Heart left ventricle (tissue), 16 donors: ENCODE measurements around the gene C7orf57. TPM values are rescaled to one million over a fixed set of nuclear protein-coding genes. Genes with fewer than 3 reads are reported as not detected.

Experiments used
- ATAC-seq, 4 donors: fragments of 200-7000 bp; cut with Tn5 transposase; one replicate each; pipeline ENCODE4 v1.9.1; 2020 to 2022; ENCODE audit warnings: moderate library complexity in 4 of 4, mild to moderate bottlenecking in 3 of 4, moderate number of reproducible peaks in 1 of 4
- DNase-seq, 5 donors: peaks; one replicate each; pipeline ENCODE4 v3.0.0-alpha.2; 2020
- H3K27ac ChIP-seq, 12 donors: fragments of 200-600 bp; sonication (generic) in 4 of 12; one replicate each; pipeline versions ENCODE4 v1.5.0 to v1.8.0; 2016 to 2022; ENCODE audit warnings: mild to moderate bottlenecking in 2 of 12
- H3K27me3 ChIP-seq, 9 donors: fragments of 200-600 bp; sonication (generic) in 2 of 9; one replicate each; pipeline versions ENCODE4 v1.5.1 to v1.8.0; 2016 to 2022; ENCODE audit warnings: mild to moderate bottlenecking in 3 of 9
- H3K36me3 ChIP-seq, 9 donors: fragments of 200-600 bp; sonication (generic) in 2 of 9; one replicate each; pipeline versions ENCODE4 v1.5.0 to v1.8.0; 2018 to 2022; ENCODE audit warnings: mild to moderate bottlenecking in 2 of 9
- H3K4me1 ChIP-seq, 12 donors: fragments of 200-600 bp; sonication (generic) in 4 of 12; one replicate each; pipeline versions ENCODE4 v1.5.0 to v1.8.0; 2016 to 2022; ENCODE audit warnings: mild to moderate bottlenecking in 3 of 12
- H3K4me3 ChIP-seq, 12 donors: fragments of 200-600 bp; sonication (generic) in 4 of 12; one replicate each; pipeline versions ENCODE4 v1.5.0 to v1.8.0; 2017 to 2022; ENCODE audit warnings: mild to moderate bottlenecking in 9 of 12, moderate library complexity in 4 of 12
- H3K9me3 ChIP-seq, 12 donors: fragments of 200-600 bp; sonication (generic) in 4 of 12; one replicate each; pipeline versions ENCODE4 v1.5.0 to v1.8.0; 2016 to 2022; ENCODE audit warnings: mild to moderate bottlenecking in 1 of 12
- POLR2A ChIP-seq, 2 donors: fragments of 450-650 bp; IDR thresholded peaks; one replicate each; pipeline ENCODE4 v1.6.1; 2017; ENCODE audit warnings: antibody characterized with exemption in 2 of 2, mild to moderate bottlenecking in 2 of 2, moderate library complexity in 2 of 2
- WGBS, 4 donors: extraction: QIAGEN DNeasy Blood & Tissue Kit in 2 of 4; methylation state at CpG; one replicate each; pipeline versions ENCODE4 v1.1.5 to v1.1.7; 2013 to 2018; 5-methylcytosine and 5-hydroxymethylcytosine counted together
- intact Hi-C, 10 donors: fragments of 100-400 bp; cut with DNase I; formaldehyde crosslinking; loops; one replicate each; pipeline versions ENCODE4 v1.11.1 to v1.14.2; 2022
- polyA plus RNA-seq, 2 donors: library from polyadenylated mRNA; stranded (reverse); fragments of 200-250 nt; gene quantifications; one replicate each; pipeline ENCODE4 v1.2.3, GENCODE V29; 2013
- total RNA-seq, 9 donors: library from RNA; depleted of rRNA in 2 of 9; stranded (reverse); fragments of >200 nt in 2 of 9; fragmentation: NEBNext Ultra II Directional in 3 of 9; extraction: Animal tissue kit (Norgen Biotek cat#: 25700) in 3 of 9; gene quantifications; one replicate each; pipeline versions ENCODE4 v1.1.0 to v1.2.4, GENCODE V29; 2016 to 2023
- TF ChIP-seq, protein P1 (sequence below), 12 donors: fragments of 200-600 bp; sonication (generic) in 4 of 12; IDR thresholded peaks; one replicate each; pipeline versions ENCODE4 v1.5.0 to v1.8.0; 2018 to 2022; ENCODE audit warnings: antibody characterized with exemption in 12 of 12, mild to moderate bottlenecking in 5 of 12
- donor health status: ischemic (EF 13 %, LVEDD 7.1; RV severe dilation, severe dysfunction).
- donor health status: healthy with polysubstance abuse.
- donor health status: DM: no; HTN: yes; CAD: no.
- donor health status: DM: no; HTN: no; CAD: no.
- donor health status: ischemic (EF 25% LVEDD 6.9; RV normal size, moderate dysfunction).
- donor health status: ischemic (EF 25% LVEDD 5.7; RV mildly dilated, moderate dysfunction).
- donor health status: healthy.
- donor health status: DM: yes; HTN: yes; CAD: no.
- donor health status: ischemic (EF 35%, LVEDD 5.7; RV mildly dilated, moderate dysfunction).
- donor health status: nonischemic (EF 11% LVEDD 7.7; RV severe dilation, severe dysfunction).
- donor health status: DM: yes; HTN: yes; CAD: no.
- donor health status: PGD.
- donor health status: ischemic (EF 29% LVEDD 5.4; RV normal size, mild dysfunction).
- donor health status: nonischemic (EF 23%, LVEDD 6.1; RV moderate dilation, normal function).

C7orf57 gene
- total and polyA plus RNA-seq, 11 donors: 0.03 to 0.27 TPM; not detected in 9

DNA sequence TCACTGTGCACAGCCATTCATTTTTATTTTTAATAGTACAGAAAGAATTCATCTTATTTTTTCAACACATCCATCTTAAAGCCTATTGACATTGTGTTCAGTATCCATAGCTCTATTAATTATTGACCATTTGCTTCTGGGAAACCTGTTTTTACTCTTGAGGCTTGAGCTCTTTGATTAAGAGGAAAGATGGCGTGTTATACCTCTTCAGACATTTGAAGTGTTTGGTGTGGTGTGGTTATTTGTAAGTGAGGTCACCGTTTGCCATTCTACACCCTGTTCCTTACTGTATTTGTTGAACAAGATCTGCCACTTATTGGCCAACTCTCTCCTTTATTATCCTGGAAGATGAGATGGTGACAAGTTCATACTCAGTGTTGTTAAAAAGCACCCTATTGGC is 18.4 kb downstream of the C7orf57 start:
- intact Hi-C loops: no loop called here
- H3K27me3 ChIP-seq: no peaks in the 10 kb centered on the region
- no peak for ATAC-seq
- H3K4me1 ChIP-seq: peaks cover 0 to under 1% (median 0%) of the 10 kb centered on the region in 12 donors
- H3K9me3 ChIP-seq: peaks cover 0 to 17% (median 0%) of the 10 kb centered on the region in 12 donors
- no peaks in the 10 kb centered on the region for H3K36me3 ChIP-seq
- DNase-seq: no peak
- no peak overlapping the region for H3K4me3 ChIP-seq
- H3K27ac ChIP-seq: no peak overlapping the region
- TF ChIP-seq POLR2A (IDR thresholded peaks at IDR 0.05): no peak
- TF ChIP-seq, protein P1, sequence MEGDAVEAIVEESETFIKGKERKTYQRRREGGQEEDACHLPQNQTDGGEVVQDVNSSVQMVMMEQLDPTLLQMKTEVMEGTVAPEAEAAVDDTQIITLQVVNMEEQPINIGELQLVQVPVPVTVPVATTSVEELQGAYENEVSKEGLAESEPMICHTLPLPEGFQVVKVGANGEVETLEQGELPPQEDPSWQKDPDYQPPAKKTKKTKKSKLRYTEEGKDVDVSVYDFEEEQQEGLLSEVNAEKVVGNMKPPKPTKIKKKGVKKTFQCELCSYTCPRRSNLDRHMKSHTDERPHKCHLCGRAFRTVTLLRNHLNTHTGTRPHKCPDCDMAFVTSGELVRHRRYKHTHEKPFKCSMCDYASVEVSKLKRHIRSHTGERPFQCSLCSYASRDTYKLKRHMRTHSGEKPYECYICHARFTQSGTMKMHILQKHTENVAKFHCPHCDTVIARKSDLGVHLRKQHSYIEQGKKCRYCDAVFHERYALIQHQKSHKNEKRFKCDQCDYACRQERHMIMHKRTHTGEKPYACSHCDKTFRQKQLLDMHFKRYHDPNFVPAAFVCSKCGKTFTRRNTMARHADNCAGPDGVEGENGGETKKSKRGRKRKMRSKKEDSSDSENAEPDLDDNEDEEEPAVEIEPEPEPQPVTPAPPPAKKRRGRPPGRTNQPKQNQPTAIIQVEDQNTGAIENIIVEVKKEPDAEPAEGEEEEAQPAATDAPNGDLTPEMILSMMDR (IDR thresholded peaks at IDR 0.05): no peak
- 93 to 98% (median 95%) methylated on average over 2 of the region's 2 CpGs for WGBS, 4 donors

DNA sequence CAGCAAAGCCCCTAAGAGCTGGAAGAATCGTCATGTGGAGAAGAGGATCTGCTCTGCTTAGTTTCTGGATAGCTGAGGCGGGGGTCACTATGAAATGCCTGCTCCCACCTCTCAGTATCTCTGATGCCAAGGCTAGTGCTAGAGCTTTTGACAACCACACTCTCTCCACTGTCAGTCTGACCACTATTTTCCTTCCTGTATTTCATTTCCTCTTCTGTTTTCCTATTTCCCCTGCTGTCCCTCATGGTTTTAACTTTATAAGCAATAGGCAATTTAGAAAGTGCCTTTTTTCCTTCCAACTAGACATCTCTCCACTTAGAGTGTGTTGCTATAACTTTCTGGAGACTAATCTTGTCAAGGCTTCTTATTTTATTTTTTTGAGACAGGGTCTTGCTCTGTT is 23.6 kb downstream of the C7orf57 start:
- Histone ChIP-seq H3K27me3 (no peaks in the 10 kb centered on the region), H3K27ac (no peak overlapping the region), H3K4me1 (peaks cover 0 to 3% (median 0%) of the 10 kb centered on the region in 12 donors), H3K36me3 (no peaks in the 10 kb centered on the region), H3K9me3 (peaks cover 0 to 22% (median 0%) of the 10 kb centered on the region in 12 donors), H3K4me3 (no peak overlapping the region)
- intact Hi-C loops: no loop called here
- TF ChIP-seq, protein P1 (IDR thresholded peaks at IDR 0.05): no peak
- no peak for TF ChIP-seq POLR2A (IDR thresholded peaks at IDR 0.05)
- 67 to 98% (median 90%) methylated on average over 2 of the region's 2 CpGs for WGBS, 4 donors
- ATAC-seq (no peak), DNase-seq (no peak)

DNA sequence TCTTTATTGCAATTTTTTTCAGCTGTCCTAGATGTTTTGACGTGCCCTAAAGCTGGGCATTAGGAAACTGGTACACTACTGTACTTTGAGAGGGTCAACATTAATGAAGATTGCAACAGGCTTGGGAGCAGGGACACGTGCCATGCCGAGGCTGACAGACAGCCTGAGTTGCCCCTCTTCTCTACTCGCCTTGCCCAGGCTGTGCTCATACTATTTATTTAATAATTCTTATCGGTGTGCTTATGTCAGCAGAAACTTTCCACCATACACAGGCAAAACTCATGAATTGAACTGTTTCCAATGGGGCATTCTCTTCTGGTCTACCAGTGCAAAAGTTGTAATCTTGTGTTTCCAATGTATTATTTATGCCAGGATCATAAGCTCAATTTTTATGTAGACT is 24.4 kb downstream of the C7orf57 start:
- Histone ChIP-seq H3K36me3 (no peaks in the 10 kb centered on the region), H3K4me1 (peaks cover 0 to 3% (median 0%) of the 10 kb centered on the region in 12 donors), H3K27ac (no peak overlapping the region), H3K4me3 (no peak overlapping the region), H3K9me3 (peaks cover 0 to 23% (median 0%) of the 10 kb centered on the region in 12 donors), H3K27me3 (no peaks in the 10 kb centered on the region)
- intact Hi-C loops: loop anchor here in 1 of 10 donors (10.0 kb wide), 1 partner anchor 45 kb away; no protein-coding TSS in a partner anchor
- ATAC-seq (no peak), DNase-seq (no peak)
- TF ChIP-seq, protein P1 (IDR thresholded peaks at IDR 0.05): no peak
- TF ChIP-seq POLR2A (IDR thresholded peaks at IDR 0.05): no peak
- 84 to 94% (median 92%) methylated on average over 5 of the region's 5 CpGs for WGBS, 4 donors

DNA sequence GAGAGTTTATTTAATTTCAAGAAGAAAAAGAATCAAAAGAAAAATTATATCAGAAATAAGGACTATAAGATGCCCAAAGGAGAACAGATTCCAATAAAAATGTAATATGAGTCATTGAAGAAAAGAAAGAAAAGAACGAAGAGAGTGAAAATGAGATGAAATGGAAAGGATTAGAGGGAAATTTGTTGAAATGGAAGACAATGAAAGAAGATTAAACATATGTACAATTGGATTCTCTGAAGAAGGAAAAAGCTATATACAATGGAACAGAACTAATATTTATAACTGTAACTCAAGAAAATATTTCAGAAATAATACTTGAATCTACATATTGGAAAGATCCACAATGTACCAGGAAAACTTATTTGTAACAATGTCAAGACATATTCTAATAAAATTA is 28.6 kb downstream of the C7orf57 start:
- H3K27me3 ChIP-seq: no peaks in the 10 kb centered on the region
- TF ChIP-seq, protein P1 (IDR thresholded peaks at IDR 0.05): no peak
- no peak for TF ChIP-seq POLR2A (IDR thresholded peaks at IDR 0.05)
- WGBS, 4 donors: 68 to 89% (median 79%) methylated on average over 1 of the region's 1 CpG
- H3K4me1 ChIP-seq: peaks cover 0 to 5% (median 0%) of the 10 kb centered on the region in 12 donors
- H3K36me3 ChIP-seq: no peaks in the 10 kb centered on the region
- DNase-seq (no peak), ATAC-seq (no peak)
- H3K4me3 ChIP-seq: no peak overlapping the region
- peaks cover 0 to 9% (median 0%) of the 10 kb centered on the region in 12 donors for H3K9me3 ChIP-seq
- no peak overlapping the region for H3K27ac ChIP-seq
- intact Hi-C loops: loop anchor here in 1 of 10 donors (10.0 kb wide), 1 partner anchor 49 kb away; no protein-coding TSS in a partner anchor
